ENCODE results near the gene ATP1B2.
"Not testable (repeated sequence)": the region's sequence is repeated elsewhere in the genome, so short reads cannot be mapped to it uniquely, and the experiment has no call there.

Gene ATP1B2, protein sequence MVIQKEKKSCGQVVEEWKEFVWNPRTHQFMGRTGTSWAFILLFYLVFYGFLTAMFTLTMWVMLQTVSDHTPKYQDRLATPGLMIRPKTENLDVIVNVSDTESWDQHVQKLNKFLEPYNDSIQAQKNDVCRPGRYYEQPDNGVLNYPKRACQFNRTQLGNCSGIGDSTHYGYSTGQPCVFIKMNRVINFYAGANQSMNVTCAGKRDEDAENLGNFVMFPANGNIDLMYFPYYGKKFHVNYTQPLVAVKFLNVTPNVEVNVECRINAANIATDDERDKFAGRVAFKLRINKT

DNA sequence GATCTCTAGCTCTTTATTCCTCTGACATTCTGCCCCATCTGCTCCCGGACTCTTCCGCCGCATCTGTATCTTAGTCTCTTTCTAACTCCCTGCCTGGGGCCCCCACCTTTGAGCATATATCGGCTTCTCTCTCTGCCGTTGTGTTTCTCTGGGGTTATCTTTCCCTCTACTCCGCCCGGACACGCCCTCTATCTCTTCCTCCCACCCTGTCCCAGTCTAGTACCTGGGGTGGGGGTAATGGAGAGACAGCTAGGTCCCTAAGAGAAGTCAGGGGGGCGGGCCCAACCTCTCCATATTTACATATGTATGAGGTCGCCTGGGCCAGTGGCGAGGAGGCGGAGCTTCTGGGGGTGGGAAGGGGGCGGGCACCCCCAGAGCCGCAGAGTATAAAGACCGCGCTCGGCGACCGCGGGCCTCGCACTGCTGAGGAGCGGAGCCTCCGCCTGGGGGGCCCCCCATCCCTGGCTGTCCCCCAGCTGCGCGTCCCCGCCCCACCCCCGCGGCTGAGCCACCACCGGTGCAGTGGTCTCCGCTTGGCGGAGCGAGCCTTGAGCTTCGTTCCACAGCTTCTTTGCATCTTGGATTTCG, at the start of gene ATP1B2:
Gene ATP1B2 (plus strand): TSS at position 418 of the 588 bp plus-strand sequence. CDS start 593 bp downstream, outside the sequence.
- peak in 1 of 2 experiments; percentile 9 for DNase-seq

DNA sequence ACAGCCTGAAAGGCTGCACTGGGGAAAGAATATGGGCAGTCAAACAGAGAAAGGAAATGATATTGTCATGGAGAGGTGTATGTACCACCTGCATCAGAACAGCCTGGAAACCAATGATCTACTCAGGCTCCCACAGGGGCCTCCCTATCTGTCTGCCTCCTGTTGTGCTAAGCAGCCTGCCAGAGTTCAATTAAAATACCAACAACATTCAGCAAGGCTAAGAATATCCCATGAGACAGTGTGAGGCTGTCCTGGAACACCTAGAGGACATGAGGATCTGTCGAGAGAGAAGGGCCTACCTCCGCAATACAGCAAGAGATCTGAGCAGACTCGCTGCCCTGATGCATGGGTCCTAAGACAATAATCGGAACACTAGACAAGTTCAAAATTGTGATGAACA, 44.4 kb upstream of the ATP1B2 start:
- no peak for DNase-seq

DNA sequence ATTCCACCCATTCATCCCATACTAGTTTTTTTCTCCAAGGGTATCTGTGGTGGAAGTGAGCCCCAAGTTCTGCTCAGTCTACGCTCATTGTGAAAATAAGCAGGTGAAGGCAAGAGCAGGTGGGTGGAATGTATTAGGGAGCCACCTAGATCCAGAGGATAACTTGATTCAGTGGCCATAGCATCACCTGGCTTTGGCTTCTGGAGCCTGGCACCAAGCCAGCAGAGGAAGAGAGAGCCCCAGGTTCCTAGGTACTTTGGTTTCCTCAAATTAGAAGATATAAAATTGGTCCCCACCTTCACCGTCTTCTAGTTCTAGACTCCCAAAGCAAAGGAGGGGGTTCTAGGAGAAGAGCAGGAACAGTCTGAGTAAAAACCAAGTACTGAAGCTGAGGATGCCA, 40.1 kb upstream of the ATP1B2 start:
- DNase-seq = no peak

DNA sequence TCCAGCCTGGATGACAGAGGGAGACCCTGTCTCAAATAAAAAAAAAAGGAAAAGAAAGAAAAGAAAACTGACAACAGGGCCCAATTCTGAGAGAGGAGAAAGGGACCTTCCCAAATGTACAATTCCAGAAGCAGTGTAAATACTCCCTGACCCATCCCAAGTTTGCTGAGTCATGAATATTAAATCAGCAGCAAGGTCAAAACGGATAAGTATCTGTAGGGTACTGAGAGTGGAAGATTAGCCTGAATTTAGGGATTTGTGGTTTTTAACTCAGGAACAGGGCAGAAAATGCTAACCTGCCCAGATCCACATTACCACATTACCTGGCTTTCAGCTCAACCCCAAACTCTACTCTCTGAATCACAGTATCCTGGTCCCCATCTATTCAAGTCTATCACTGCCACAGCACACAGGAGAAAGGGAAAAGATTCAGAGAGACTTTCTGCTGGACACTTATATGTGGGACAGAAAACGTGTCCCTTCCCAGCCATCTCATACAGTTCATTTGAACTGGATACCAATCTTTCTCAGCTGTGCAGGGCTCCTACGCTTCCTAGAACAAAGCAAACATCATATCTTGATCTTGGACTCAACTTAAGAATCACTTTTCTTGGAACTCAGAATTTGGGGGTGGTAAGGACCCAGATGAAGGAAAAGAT, 39.0 kb upstream of the ATP1B2 start:
- DNase-seq = no peak

DNA sequence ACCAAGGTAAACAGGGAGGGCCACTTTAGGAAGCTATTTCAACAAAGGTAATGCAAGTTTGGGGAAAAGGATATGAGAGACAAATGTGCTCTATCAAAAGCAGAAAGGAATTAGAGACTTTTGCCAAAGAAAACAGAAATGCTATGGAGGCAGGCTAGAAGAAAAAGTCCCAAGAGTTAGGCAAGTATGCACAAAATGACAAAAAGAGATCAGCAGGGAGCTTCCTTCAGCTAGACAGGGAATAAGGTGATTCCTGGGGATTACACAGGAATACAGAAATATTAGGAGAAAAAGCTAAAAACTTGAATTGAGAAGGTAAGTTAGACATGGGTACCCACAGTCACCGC, 38.5 kb upstream of the ATP1B2 start:
- DNase-seq = no peak

DNA sequence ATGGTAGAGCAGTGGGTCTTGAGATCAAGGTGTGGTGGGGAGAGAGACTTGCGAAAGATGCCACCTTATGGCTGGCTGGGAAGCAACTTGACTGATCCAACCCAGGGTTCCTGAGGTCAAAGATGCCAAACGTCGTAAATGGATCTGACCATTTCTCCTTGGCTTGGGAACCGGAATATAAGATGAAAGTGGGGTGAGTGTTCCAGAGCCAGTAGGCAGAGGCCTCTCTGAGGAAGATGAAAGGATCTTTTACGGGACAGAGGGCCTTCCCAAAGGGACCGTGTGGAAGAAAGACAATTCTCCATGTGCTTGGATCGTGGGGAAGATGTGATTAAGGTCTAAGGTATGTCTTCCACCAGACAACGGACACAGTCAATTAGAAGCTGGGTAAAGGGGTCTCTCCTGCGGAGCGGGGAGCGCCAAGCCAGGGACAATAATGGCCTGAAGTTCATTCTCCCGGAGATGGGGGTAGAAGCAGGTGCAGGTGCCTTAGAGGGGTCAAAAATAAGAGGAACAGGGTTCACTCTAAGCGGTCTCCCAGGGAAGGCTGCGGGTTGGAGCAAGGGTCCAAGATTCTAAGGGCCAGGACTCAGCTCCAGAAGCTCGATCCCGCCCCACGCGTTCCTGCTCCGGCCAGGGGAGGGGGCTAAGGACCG, 36.8 kb upstream of the ATP1B2 start:
- DNase-seq = no peak

DNA sequence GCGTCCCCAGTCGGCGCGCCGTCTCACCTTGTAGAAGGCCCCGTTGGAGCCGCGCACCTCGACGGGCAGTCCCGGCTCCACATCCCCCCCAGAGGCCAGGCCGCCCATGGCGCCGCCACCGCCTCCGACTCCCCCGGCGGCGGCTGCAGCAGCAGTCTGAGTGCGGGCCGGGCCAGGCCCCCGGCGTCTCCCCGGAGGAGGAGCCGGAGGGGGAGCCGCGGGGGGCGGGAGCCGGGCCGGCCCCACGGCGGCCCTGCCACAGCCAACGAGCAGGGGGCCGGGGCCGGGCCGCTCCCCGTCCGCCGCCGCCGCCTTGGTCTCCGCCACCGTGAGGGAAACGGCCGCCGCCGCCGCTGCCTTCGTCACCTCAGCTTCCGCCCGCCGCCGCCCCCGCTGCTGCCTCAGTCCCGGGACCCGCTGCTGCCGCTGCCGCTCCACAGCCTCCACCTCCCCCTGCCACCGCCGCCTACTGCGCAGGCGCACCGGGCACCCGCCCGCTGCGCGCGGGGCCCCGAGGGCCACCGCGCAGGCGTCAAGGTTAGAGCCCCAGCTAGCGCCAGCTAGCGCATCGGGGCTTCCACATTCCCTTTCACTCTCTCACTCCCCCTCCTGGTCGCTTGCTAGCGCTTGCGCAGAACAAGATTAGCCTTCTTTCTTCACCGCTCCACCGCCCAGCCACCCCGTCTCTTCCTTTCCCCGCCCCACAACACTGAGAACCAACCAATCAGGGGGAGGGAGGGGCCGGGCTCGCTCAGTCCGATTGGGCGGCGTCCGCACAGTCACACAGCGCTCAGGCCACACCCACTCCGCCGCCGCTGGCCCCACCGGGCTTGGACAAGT, 36.1 kb upstream of the ATP1B2 start, which contains the start of gene FXR2:
Gene FXR2 (minus strand): TSS at position 473 of the 840 bp plus-strand sequence. CDS start 365 bp downstream, at position 108.
- DNase-seq = peak; percentile 93 to 97

DNA sequence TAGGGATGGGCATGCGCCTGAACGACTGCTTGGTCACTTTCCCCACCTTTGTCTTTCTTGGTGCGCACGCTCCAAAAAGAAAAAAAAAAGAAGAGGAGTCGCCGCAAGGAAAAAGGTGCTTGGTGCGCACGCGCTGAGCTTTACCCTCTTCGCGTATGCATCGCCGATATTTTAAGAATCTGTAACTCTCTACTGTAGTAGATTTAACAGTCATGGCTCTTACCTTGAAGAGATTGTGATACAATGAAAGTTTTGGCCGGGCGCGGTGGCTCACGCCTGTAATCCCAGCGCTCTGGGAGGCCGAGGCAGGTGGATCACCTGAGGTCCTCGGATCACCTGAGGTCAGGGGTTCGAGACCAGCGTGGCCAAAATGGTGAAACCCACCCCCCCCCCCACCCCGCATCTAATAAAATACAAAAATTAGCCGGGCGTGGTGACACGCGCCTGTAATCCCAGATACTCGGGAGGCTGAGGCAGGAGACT, 35.4 kb upstream of the ATP1B2 start:
- DNase-seq = no peak

DNA sequence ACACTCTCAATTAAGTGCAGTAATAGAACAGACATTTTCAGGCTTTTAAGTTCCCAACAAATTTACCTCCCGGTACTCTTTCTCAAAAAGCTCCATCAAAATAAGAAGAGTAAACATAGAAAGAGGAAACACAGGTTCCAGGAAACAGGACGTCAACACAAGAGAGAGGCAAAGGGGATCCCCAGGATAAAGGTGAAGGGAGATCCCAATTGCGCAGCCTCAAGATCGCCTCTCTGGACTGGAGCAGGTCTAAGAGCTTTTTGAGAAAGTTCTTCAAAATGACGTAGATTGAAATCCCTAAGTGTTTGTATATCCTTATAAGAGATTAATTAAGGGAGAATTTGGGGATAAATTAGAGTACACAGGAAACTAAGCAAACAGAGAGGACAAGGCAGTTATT, 32.1 kb upstream of the ATP1B2 start:
- DNase-seq = no peak

DNA sequence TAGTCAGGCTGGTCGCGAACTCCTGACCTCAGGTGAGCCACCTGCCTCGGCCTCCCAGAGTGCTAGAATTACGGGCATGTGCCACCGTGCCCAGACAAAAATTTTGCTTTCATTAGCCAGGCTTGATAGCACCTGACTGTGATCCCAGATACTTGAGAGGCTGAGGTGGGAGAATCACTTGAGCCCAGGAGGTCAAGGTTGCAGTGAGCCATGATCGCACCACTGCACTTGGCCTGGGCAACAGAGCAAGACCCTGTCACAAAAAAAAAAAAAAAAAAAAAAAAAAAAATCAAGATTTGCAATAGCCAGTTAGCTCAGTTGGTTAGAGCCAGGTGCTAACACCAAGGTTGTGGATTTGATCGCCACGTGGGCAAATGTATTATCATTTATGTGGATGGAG, 29.9 kb upstream of the ATP1B2 start:
- no peak for DNase-seq

DNA sequence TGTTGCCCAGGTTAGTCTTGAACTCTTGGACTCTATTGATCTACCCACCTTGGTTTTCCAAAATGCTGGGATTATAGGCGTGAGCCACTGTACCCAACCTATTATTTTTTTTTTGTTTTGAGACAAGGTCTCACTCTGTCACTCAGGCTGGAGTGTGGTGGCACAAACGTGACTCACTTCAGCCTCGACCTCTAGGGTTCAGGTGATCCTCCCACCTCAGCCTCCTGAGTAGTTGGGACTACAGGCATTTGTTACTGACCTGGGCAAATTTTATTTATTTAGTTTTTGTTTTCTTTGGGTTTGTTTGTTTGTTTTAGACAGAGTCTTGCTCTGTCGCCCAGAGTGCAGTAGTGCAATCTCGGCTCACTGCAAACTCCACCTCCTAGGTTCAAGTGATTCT, 27.1 kb upstream of the ATP1B2 start:
- DNase-seq = no peak

DNA sequence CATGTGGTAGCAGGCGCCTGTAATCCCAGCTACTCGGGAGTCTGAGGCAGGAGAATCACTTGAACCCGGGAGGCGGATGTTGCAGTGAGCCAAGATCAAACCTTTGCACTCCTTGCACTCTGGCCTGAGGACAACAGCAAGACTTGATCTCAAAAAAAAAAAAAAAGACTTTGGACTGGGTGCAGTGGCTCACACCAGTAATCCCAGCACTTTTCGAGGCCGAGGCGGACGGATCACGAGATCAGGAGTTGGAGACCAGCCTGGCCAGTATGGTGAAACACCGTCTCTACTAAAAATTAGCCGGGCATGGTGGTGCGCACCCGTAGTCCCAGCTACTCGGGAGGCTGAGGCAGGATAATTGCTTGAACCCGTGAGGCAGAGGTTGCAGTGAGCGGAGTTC, 25.0 kb upstream of the ATP1B2 start:
- DNase-seq = not testable (repeated sequence)

DNA sequence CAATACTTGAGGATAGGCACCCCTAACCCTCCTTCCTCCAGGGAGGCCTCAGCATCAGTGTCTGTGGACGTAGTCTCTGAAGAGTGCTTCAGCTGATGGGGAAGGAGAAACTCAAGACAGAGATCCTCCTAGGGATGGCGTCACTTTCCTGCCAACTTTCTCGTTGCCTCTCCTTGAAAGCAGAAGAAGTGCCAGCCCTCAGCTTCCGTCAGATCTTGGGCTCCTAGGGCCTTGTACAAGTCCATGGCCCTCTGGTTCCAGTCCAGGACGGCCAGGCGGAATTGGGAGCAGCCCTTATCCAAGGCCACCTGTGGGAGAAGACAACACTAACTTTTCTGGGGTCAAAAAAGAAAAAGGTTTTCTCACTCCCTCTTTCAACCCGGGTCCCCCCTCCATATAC, 24.4 kb upstream of the ATP1B2 start:
- no peak for DNase-seq

DNA sequence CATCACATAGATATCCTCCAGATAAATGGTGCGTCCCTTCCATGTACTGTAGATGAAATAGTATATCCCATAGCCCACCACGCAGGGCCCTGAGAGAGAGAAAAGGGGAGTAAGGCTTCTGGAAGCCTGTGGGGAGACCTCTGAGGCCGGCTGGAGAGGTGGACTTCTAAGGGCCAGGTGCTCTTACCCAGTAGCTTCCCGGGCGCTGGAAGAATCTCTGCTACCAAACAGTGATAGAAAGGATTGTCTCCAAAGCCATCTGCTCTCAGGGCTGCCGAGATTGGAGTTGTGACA, 23.8 kb upstream of the ATP1B2 start:
- no peak for DNase-seq

DNA sequence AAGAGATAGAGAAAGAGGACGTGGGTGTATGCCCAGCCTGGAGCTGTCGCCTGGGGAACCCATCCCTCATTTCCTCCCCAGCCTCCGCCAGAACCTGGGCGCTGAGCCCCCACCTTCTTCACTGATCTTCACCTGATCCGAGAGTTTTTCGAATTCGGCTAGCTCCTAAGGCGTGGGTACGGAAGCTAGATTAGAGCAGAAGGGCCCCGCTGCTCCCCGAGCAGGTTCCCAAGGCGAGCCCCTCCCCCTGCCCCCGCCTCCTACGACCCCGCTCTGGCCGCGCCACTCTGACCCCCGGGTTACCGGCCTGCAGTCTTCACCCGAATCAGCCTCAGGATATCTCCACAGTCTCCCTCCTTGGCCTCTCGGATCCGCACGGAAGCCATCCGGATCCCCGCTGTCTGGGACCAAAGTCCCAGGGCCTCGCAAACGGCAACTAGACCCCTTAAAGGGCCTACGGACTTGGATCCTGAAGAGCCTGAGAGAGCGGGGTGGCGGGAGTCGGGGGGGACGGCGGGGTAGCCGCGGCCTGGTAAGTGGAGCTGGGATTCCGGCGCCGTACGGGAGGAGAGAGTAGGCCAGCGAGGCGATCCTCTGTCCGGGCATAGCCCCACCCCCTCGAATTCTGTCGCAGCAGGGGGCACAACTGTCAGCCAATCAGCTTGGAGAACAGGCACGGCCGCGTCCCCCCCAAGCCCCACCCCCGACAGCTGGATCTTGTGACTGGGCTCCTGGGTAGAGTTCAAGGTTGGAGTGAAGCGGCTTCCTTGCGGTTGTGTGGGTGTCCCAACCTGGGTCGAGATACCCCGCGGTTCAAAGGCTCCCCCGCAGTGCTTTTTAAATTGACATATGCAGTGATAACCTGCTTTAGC, 23.2 kb upstream of the ATP1B2 start, which contains the start of gene SAT2:
Gene SAT2 (minus strand): TSS at position 572 of the 872 bp plus-strand sequence. CDS start 186 bp downstream, at position 386.
- DNase-seq = peak; percentile 69 to 76

DNA sequence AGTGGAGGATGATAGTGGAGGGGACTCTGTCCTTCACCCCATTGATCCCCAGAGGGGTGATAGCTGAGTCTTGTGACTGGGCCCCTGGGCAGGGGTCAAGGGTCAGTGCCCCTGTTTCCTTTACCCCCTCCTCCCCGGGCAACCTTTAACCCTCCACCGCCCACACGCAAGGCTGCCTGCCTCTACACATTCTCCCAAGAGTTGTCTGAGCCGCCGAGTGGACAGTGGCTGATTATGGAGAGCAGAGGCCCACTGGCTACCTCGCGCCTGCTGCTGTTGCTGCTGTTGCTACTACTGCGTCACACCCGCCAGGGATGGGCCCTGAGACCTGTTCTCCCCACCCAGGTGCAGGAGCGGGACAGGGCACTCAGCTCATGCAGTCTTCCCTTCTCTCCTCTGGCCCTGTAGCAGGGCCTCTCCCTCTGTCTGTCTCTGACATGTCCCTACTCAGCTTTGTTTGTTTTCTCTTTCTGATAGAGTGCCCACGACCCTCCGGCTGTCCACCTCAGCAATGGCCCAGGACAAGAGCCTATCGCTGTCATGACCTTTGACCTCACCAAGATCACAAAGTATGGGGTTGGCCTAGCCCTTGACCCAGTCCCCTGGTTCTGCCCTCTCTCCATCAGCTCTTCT, 20.7 kb upstream of the ATP1B2 start, which contains the start of gene SHBG:
Gene SHBG (plus strand): TSS at position 197 of the 633 bp plus-strand sequence. CDS start 38 bp downstream, at position 235.
- DNase-seq = no peak

DNA sequence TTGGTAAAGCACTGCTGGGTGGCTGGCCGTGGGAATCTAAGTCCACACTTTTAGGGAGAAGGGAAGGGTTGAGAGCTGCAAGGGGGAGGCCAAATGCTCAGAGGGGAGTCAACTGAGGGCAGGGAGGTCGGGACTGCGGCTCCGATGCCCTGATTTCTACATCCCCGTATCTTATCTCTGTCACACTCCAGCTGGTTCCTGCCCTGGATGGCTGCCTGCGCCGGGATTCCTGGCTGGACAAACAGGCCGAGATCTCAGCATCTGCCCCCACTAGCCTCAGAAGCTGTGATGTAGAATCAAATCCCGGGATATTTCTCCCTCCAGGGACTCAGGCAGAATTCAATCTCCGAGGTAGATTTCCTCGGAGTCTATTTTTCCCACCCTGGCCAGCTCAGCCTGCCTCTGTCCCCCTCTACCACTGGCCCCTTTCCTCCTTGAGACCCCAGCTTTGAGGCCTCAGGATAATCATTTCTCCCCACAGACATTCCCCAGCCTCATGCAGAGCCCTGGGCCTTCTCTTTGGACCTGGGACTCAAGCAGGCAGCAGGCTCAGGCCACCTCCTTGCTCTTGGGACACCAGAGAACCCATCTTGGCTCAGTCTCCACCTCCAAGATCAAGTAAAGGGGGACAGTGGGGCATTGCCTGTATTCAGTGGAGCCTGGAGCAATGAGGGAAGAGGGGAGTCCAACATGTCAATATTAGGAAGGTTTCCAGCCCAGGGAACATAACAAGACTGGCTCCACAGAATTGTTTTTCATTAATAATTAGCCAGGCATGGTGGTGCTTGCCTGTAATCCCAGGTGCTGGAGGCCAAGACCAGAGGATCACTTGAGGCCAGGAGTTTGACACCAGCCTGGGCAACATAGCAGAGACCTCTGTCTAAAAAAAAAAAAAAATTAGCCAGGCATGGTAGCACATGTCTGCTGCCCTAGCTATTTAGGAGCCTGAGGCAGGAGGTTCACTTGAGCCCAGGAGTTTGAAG, 19.0 kb upstream of the ATP1B2 start:
- DNase-seq = no peak

DNA sequence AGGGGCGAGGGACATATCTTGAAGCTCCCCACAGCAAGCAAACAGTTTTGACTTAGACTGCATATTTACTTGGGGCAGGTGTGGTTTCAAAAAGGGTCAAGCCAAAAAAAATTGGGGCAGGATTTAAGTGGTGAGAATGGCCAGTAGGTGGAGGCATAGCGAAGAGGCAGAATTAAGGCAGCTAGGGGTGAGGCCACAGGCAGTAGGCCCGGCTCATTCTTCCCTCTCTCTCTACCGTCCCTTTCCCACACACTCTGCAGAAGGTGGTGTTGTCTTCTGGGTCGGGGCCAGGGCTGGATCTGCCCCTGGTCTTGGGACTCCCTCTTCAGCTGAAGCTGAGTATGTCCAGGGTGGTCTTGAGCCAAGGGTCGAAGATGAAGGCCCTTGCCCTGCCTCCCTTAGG, 18.2 kb upstream of the ATP1B2 start:
- peak; percentile 42 to 59 for DNase-seq

DNA sequence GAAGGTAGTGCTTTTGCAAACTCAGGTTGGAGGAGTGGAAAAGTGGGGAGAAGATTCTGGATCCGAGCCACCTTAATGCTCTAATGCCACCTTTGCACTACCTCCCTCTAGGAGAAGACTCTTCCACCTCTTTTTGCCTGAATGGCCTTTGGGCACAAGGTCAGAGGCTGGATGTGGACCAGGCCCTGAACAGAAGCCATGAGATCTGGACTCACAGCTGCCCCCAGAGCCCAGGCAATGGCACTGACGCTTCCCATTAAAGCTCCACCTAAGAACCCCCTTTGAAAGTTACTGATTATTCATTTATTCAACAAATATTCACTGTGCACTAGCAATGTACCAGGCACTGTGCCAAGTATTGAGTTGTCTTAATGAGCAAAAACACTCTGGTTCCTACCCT, 17.6 kb upstream of the ATP1B2 start:
- no peak for DNase-seq

DNA sequence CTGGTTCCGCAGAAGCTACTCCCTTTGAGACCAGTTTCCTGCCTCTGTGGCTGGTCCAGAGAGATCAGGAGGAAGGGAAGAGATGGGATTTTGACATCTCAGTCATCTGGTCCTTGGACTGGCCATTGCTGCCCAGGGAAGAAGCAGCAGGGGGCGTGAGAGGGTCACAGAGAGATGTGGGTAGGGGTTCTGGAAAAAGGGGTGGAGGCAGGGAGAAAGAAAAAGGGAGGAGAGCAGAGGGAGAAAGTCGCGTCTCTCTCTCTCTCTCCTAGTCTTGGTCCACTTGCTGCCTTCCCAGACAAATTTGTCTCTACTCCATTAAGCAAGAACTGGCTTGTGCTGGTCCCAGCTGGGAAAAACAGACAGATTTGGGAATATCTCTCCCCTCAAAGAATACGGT, 16.3 kb upstream of the ATP1B2 start:
- DNase-seq = peak in 1 of 2 experiments; percentile 1

Measured in Kasumi-1 (cell line).